ENCODE measurements around the gene SEC23IP. TPM values are rescaled to one million over a fixed set of nuclear protein-coding genes. Genes with fewer than 3 reads are reported as not detected.

Gene SEC23IP
- total RNA-seq, 1 experiment from 2014 or later, result 60.5 TPM

- no TSS peak for BruUV-seq (replicated peaks)
- ChIA-PET CTCF (interaction anchor here (0.6 to 1.0 kb wide), 2 partner anchors 11 to 409 kb away, joined by 5 to 9 read pairs; no protein-coding TSS in a partner anchor), POLR2A (interaction anchor here (0.6 to 0.7 kb wide), 2 partner anchors 36 to 164 kb away, joined by 3 read pairs; no protein-coding TSS in a partner anchor)
- Mint-ChIP-seq H3K27ac (ENCODE audit: low read depth, unreplicated experiment) (no peak overlapping the region), H3K36me3 (ENCODE audit: insufficient read depth, unreplicated experiment) (peaks cover 82% of the 10 kb centered on the region), H3K4me3 (ENCODE audit: unreplicated experiment) (no peak overlapping the region), H3K9me3 (ENCODE audit: unreplicated experiment) (no peaks in the 10 kb centered on the region), H3K4me1 (ENCODE audit: insufficient read depth, unreplicated experiment) (no peaks in the 10 kb centered on the region), H3K27me3 (ENCODE audit: insufficient read depth, unreplicated experiment) (no peaks in the 10 kb centered on the region)
- intact Hi-C loops (cut with micrococcal nuclease), result no loop called here
- DNase-seq (ENCODE audit: unreplicated experiment), result no peak
- TF ChIP-seq, protein P1, sequence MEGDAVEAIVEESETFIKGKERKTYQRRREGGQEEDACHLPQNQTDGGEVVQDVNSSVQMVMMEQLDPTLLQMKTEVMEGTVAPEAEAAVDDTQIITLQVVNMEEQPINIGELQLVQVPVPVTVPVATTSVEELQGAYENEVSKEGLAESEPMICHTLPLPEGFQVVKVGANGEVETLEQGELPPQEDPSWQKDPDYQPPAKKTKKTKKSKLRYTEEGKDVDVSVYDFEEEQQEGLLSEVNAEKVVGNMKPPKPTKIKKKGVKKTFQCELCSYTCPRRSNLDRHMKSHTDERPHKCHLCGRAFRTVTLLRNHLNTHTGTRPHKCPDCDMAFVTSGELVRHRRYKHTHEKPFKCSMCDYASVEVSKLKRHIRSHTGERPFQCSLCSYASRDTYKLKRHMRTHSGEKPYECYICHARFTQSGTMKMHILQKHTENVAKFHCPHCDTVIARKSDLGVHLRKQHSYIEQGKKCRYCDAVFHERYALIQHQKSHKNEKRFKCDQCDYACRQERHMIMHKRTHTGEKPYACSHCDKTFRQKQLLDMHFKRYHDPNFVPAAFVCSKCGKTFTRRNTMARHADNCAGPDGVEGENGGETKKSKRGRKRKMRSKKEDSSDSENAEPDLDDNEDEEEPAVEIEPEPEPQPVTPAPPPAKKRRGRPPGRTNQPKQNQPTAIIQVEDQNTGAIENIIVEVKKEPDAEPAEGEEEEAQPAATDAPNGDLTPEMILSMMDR (IDR thresholded peaks at IDR 0.05; ENCODE audit: unreplicated experiment), result no peak
Observed at GRCh38 chr10:119928411-119928810, 35.9 kb downstream of the SEC23IP start.

GRCh38 chr10:119931871-119932270 is 39.3 kb downstream of the SEC23IP start:
- DNase-seq (ENCODE audit: unreplicated experiment), result no peak
- intact Hi-C loops (cut with micrococcal nuclease), result no loop called here
- peaks cover 86% of the 10 kb centered on the region for H3K36me3 Mint-ChIP-seq (ENCODE audit: insufficient read depth, unreplicated experiment)
- ChIA-PET POLR2A (no interaction called here), CTCF (no interaction called here)
- BruUV-seq (replicated peaks), result no TSS peak
- no peak overlapping the region for H3K27ac Mint-ChIP-seq (ENCODE audit: low read depth, unreplicated experiment)
- no peak overlapping the region for H3K4me3 Mint-ChIP-seq (ENCODE audit: unreplicated experiment)
- H3K4me1 Mint-ChIP-seq (ENCODE audit: insufficient read depth, unreplicated experiment), result no peaks in the 10 kb centered on the region
- no peaks in the 10 kb centered on the region for H3K27me3 Mint-ChIP-seq (ENCODE audit: insufficient read depth, unreplicated experiment)
- TF ChIP-seq, protein P1 (IDR thresholded peaks at IDR 0.05; ENCODE audit: unreplicated experiment), result no peak
- H3K9me3 Mint-ChIP-seq (ENCODE audit: unreplicated experiment), result no peaks in the 10 kb centered on the region

GRCh38 chr10:119932631-119933030 is 40.1 kb downstream of the SEC23IP start:
- Mint-ChIP-seq H3K27ac (ENCODE audit: low read depth, unreplicated experiment) (no peak overlapping the region), H3K4me3 (ENCODE audit: unreplicated experiment) (no peak overlapping the region), H3K9me3 (ENCODE audit: unreplicated experiment) (no peaks in the 10 kb centered on the region), H3K36me3 (ENCODE audit: insufficient read depth, unreplicated experiment) (peaks cover 90% of the 10 kb centered on the region), H3K4me1 (ENCODE audit: insufficient read depth, unreplicated experiment) (no peaks in the 10 kb centered on the region), H3K27me3 (ENCODE audit: insufficient read depth, unreplicated experiment) (no peaks in the 10 kb centered on the region)
- ChIA-PET POLR2A (no interaction called here), CTCF (interaction anchor here (0.7 to 1.3 kb wide), 2 partner anchors 291 to 490 kb away, joined by 3 to 4 read pairs; no protein-coding TSS in a partner anchor)
- no TSS peak for BruUV-seq (replicated peaks)
- intact Hi-C loops (cut with micrococcal nuclease), result loop anchor here (1.0 kb wide), 1 partner anchor 405 kb away; no protein-coding TSS in a partner anchor
- DNase-seq (ENCODE audit: unreplicated experiment), result no peak
- TF ChIP-seq, protein P1 (IDR thresholded peaks at IDR 0.05; ENCODE audit: unreplicated experiment), result no peak

DNA sequence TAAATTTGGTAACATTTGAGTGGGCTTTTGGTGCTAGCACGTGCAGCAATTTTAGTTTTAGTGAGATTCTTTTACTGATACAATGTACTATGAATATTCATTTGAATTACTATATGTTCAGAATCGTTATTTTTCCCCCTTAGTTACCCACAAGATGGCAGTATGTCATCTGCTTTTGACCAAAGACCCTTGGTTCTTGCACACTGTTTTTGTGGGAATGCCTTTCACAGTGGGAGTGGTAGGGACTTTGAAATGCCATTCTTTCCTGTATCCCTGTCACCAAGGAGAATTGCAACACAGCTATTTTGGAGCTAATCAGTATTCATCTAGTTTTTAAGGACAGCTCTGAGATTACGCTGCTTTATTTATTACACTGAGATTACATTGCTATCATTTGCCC is 40.6 kb downstream of the SEC23IP start:
- TF ChIP-seq, protein P1 (IDR thresholded peaks at IDR 0.05; ENCODE audit: unreplicated experiment), result no peak
- no peak overlapping the region for H3K27ac Mint-ChIP-seq (ENCODE audit: low read depth, unreplicated experiment)
- intact Hi-C loops (cut with micrococcal nuclease), result loop anchor here (1.0 kb wide), 1 partner anchor 404 kb away; no protein-coding TSS in a partner anchor
- H3K36me3 Mint-ChIP-seq (ENCODE audit: insufficient read depth, unreplicated experiment), result peaks cover 92% of the 10 kb centered on the region
- ChIA-PET POLR2A (no interaction called here), CTCF (interaction anchor here (0.6 to 1.3 kb wide), 4 partner anchors 290 to 490 kb away, joined by 3 to 4 read pairs (median 4); no protein-coding TSS in a partner anchor)
- no peak overlapping the region for H3K4me3 Mint-ChIP-seq (ENCODE audit: unreplicated experiment)
- DNase-seq (ENCODE audit: unreplicated experiment), result peak; percentile 14
- no peaks in the 10 kb centered on the region for H3K4me1 Mint-ChIP-seq (ENCODE audit: insufficient read depth, unreplicated experiment)
- no peaks in the 10 kb centered on the region for H3K9me3 Mint-ChIP-seq (ENCODE audit: unreplicated experiment)
- H3K27me3 Mint-ChIP-seq (ENCODE audit: insufficient read depth, unreplicated experiment), result no peaks in the 10 kb centered on the region
- no TSS peak for BruUV-seq (replicated peaks)
